ENCODE measurements around the gene CES5A.
"Not testable (repeated sequence)": the region's sequence is repeated elsewhere in the genome, so short reads cannot be mapped to it uniquely, and the experiment has no call there.

CES5A gene

GRCh38 chr16:55875273-55875672 is at the start of gene CES5A:
CES5A (minus strand) TSS chr16:55875373; CDS start chr16:55875221, 152 bp downstream.
- Histone ChIP-seq H3K27ac (ENCODE audit: low read depth, low read length) (no peak within 1 kb of the TSS), H3K9ac (ENCODE audit: low read depth, low read length) (no peak within 1 kb of the TSS), H3K4me3 (ENCODE audit: low read depth, low read length) (no peak within 1 kb of the TSS), H3K36me3 (ENCODE audit: control insufficient read depth, insufficient read depth, low read length) (no peaks in the 10 kb centered on the region), H3K4me1 (ENCODE audit: control insufficient read depth, insufficient read depth, low read length) (no peaks in the 10 kb centered on the region), H3K27me3 (ENCODE audit: control insufficient read depth, insufficient read depth, low read length) (no peaks in the 10 kb centered on the region), H3K9me3 (ENCODE audit: control insufficient read depth, insufficient read depth, low read length) (no peaks in the 10 kb centered on the region)

GRCh38 chr16:55922662-55923061 is 47.5 kb upstream of the CES5A start:
- Histone ChIP-seq H3K4me3 (ENCODE audit: low read depth, low read length) (no peak overlapping the region), H3K9ac (ENCODE audit: low read depth, low read length) (no peak overlapping the region), H3K4me1 (ENCODE audit: control insufficient read depth, insufficient read depth, low read length) (no peaks in the 10 kb centered on the region), H3K27me3 (ENCODE audit: control insufficient read depth, insufficient read depth, low read length) (no peaks in the 10 kb centered on the region), H3K9me3 (ENCODE audit: control insufficient read depth, insufficient read depth, low read length) (no peaks in the 10 kb centered on the region), H3K27ac (ENCODE audit: low read depth, low read length) (no peak overlapping the region), H3K36me3 (ENCODE audit: control insufficient read depth, insufficient read depth, low read length) (no peaks in the 10 kb centered on the region)

- Histone ChIP-seq H3K4me1 (ENCODE audit: control insufficient read depth, insufficient read depth, low read length) (0 out of 2 replicates have a peak, but pooled peaks cover 6% of the 10 kb centered on the region), H3K27ac (ENCODE audit: low read depth, low read length) (no peak overlapping the region), H3K9me3 (ENCODE audit: control insufficient read depth, insufficient read depth, low read length) (no peaks in the 10 kb centered on the region), H3K36me3 (ENCODE audit: control insufficient read depth, insufficient read depth, low read length) (no peaks in the 10 kb centered on the region), H3K9ac (ENCODE audit: low read depth, low read length) (no peak overlapping the region), H3K27me3 (ENCODE audit: control insufficient read depth, insufficient read depth, low read length) (no peaks in the 10 kb centered on the region), H3K4me3 (ENCODE audit: low read depth, low read length) (no peak overlapping the region)
Measured at GRCh38 chr16:55917373-55918160, 42.4 kb upstream of the CES5A start.

GRCh38 chr16:55915096-55915827 is 40.1 kb upstream of the CES5A start:
- no peak overlapping the region for H3K9ac ChIP-seq (ENCODE audit: low read depth, low read length)
- no peak overlapping the region for H3K4me3 ChIP-seq (ENCODE audit: low read depth, low read length)
- H3K4me1 ChIP-seq (ENCODE audit: control insufficient read depth, insufficient read depth, low read length): 0 out of 2 replicates have a peak, but pooled peaks cover 6% of the 10 kb centered on the region
- H3K9me3 ChIP-seq (ENCODE audit: control insufficient read depth, insufficient read depth, low read length): no peaks in the 10 kb centered on the region
- no peaks in the 10 kb centered on the region for H3K36me3 ChIP-seq (ENCODE audit: control insufficient read depth, insufficient read depth, low read length)
- H3K27ac ChIP-seq (ENCODE audit: low read depth, low read length): no peak overlapping the region
- no peaks in the 10 kb centered on the region for H3K27me3 ChIP-seq (ENCODE audit: control insufficient read depth, insufficient read depth, low read length)

- no peak overlapping the region for H3K9ac ChIP-seq (ENCODE audit: low read depth, low read length)
- no peak overlapping the region for H3K4me3 ChIP-seq (ENCODE audit: low read depth, low read length)
- H3K9me3 ChIP-seq (ENCODE audit: control insufficient read depth, insufficient read depth, low read length): no peaks in the 10 kb centered on the region
- no peak overlapping the region for H3K27ac ChIP-seq (ENCODE audit: low read depth, low read length)
- H3K4me1 ChIP-seq (ENCODE audit: control insufficient read depth, insufficient read depth, low read length): 0 out of 2 replicates have a peak, but pooled peaks cover 6% of the 10 kb centered on the region
- H3K27me3 ChIP-seq (ENCODE audit: control insufficient read depth, insufficient read depth, low read length): no peaks in the 10 kb centered on the region
- no peaks in the 10 kb centered on the region for H3K36me3 ChIP-seq (ENCODE audit: control insufficient read depth, insufficient read depth, low read length)
Measured at GRCh38 chr16:55914383-55914782, 39.2 kb upstream of the CES5A start.

GRCh38 chr16:55913716-55914115 is 38.5 kb upstream of the CES5A start:
- Histone ChIP-seq H3K9me3 (ENCODE audit: control insufficient read depth, insufficient read depth, low read length) (no peaks in the 10 kb centered on the region), H3K9ac (ENCODE audit: low read depth, low read length) (no peak overlapping the region), H3K4me1 (ENCODE audit: control insufficient read depth, insufficient read depth, low read length) (0 out of 2 replicates have a peak, but pooled peaks cover 6% of the 10 kb centered on the region), H3K4me3 (ENCODE audit: low read depth, low read length) (no peak overlapping the region), H3K27me3 (ENCODE audit: control insufficient read depth, insufficient read depth, low read length) (no peaks in the 10 kb centered on the region), H3K27ac (ENCODE audit: low read depth, low read length) (no peak overlapping the region), H3K36me3 (ENCODE audit: control insufficient read depth, insufficient read depth, low read length) (no peaks in the 10 kb centered on the region)

- H3K27me3 ChIP-seq (ENCODE audit: control insufficient read depth, insufficient read depth, low read length); H3K9ac ChIP-seq (ENCODE audit: low read depth, low read length); H3K4me3 ChIP-seq (ENCODE audit: low read depth, low read length); H3K27ac ChIP-seq (ENCODE audit: low read depth, low read length); H3K4me1 ChIP-seq (ENCODE audit: control insufficient read depth, insufficient read depth, low read length); H3K9me3 ChIP-seq (ENCODE audit: control insufficient read depth, insufficient read depth, low read length); H3K36me3 ChIP-seq (ENCODE audit: control insufficient read depth, insufficient read depth, low read length): not testable (repeated sequence)
Measured at GRCh38 chr16:55913121-55913520, 37.9 kb upstream of the CES5A start.

GRCh38 chr16:55912022-55912421 is 36.8 kb upstream of the CES5A start:
- no peak overlapping the region for H3K9ac ChIP-seq (ENCODE audit: low read depth, low read length)
- no peak overlapping the region for H3K4me3 ChIP-seq (ENCODE audit: low read depth, low read length)
- H3K36me3 ChIP-seq (ENCODE audit: control insufficient read depth, insufficient read depth, low read length): no peaks in the 10 kb centered on the region
- H3K4me1 ChIP-seq (ENCODE audit: control insufficient read depth, insufficient read depth, low read length): 0 out of 2 replicates have a peak, but pooled peaks cover 6% of the 10 kb centered on the region
- H3K27ac ChIP-seq (ENCODE audit: low read depth, low read length): no peak overlapping the region
- no peaks in the 10 kb centered on the region for H3K27me3 ChIP-seq (ENCODE audit: control insufficient read depth, insufficient read depth, low read length)
- no peaks in the 10 kb centered on the region for H3K9me3 ChIP-seq (ENCODE audit: control insufficient read depth, insufficient read depth, low read length)

GRCh38 chr16:55911616-55912015 is 36.4 kb upstream of the CES5A start:
- Histone ChIP-seq H3K36me3 (ENCODE audit: control insufficient read depth, insufficient read depth, low read length) (no peaks in the 10 kb centered on the region), H3K4me1 (ENCODE audit: control insufficient read depth, insufficient read depth, low read length) (0 out of 2 replicates have a peak, but pooled peaks cover 6% of the 10 kb centered on the region), H3K27me3 (ENCODE audit: control insufficient read depth, insufficient read depth, low read length) (no peaks in the 10 kb centered on the region)

GRCh38 chr16:55909876-55910275 is 34.7 kb upstream of the CES5A start:
- Histone ChIP-seq H3K9me3 (ENCODE audit: control insufficient read depth, insufficient read depth, low read length) (no peaks in the 10 kb centered on the region), H3K9ac (ENCODE audit: low read depth, low read length) (no peak overlapping the region), H3K27ac (ENCODE audit: low read depth, low read length) (no peak overlapping the region), H3K4me1 (ENCODE audit: control insufficient read depth, insufficient read depth, low read length) (0 out of 2 replicates have a peak, but pooled peaks cover under 1% of the 10 kb centered on the region), H3K27me3 (ENCODE audit: control insufficient read depth, insufficient read depth, low read length) (no peaks in the 10 kb centered on the region), H3K36me3 (ENCODE audit: control insufficient read depth, insufficient read depth, low read length) (no peaks in the 10 kb centered on the region), H3K4me3 (ENCODE audit: low read depth, low read length) (no peak overlapping the region)

More at GRCh38 chr16:55911616-55912015, 36.4 kb upstream of the CES5A start:
- no peak overlapping the region for H3K4me3 ChIP-seq (ENCODE audit: low read depth, low read length)
- H3K9me3 ChIP-seq (ENCODE audit: control insufficient read depth, insufficient read depth, low read length): no peaks in the 10 kb centered on the region
- no peak overlapping the region for H3K9ac ChIP-seq (ENCODE audit: low read depth, low read length)
- no peak overlapping the region for H3K27ac ChIP-seq (ENCODE audit: low read depth, low read length)

- no peaks in the 10 kb centered on the region for H3K27me3 ChIP-seq (ENCODE audit: control insufficient read depth, insufficient read depth, low read length)
Measured at GRCh38 chr16:55908641-55909040, 33.5 kb upstream of the CES5A start.

More at GRCh38 chr16:55908641-55909040, 33.5 kb upstream of the CES5A start:
- peaks cover under 1% of the 10 kb centered on the region; the same call in 1 of the 2 replicates for H3K9me3 ChIP-seq (ENCODE audit: control insufficient read depth, insufficient read depth, low read length)
- no peaks in the 10 kb centered on the region for H3K4me1 ChIP-seq (ENCODE audit: control insufficient read depth, insufficient read depth, low read length)
- no peaks in the 10 kb centered on the region for H3K36me3 ChIP-seq (ENCODE audit: control insufficient read depth, insufficient read depth, low read length)
- no peak overlapping the region for H3K9ac ChIP-seq (ENCODE audit: low read depth, low read length)
- no peak overlapping the region for H3K27ac ChIP-seq (ENCODE audit: low read depth, low read length)
- no peak overlapping the region for H3K4me3 ChIP-seq (ENCODE audit: low read depth, low read length)
